ENCODE results near the gene ANKMY1.

- TF ChIP-seq, protein P1, sequence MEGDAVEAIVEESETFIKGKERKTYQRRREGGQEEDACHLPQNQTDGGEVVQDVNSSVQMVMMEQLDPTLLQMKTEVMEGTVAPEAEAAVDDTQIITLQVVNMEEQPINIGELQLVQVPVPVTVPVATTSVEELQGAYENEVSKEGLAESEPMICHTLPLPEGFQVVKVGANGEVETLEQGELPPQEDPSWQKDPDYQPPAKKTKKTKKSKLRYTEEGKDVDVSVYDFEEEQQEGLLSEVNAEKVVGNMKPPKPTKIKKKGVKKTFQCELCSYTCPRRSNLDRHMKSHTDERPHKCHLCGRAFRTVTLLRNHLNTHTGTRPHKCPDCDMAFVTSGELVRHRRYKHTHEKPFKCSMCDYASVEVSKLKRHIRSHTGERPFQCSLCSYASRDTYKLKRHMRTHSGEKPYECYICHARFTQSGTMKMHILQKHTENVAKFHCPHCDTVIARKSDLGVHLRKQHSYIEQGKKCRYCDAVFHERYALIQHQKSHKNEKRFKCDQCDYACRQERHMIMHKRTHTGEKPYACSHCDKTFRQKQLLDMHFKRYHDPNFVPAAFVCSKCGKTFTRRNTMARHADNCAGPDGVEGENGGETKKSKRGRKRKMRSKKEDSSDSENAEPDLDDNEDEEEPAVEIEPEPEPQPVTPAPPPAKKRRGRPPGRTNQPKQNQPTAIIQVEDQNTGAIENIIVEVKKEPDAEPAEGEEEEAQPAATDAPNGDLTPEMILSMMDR (conservative IDR thresholded peaks at IDR 0.05), result no peak
- TF ChIP-seq EZH2 (IDR thresholded peaks at IDR 0.05; ENCODE audit: low read depth), result no peak
These were observed 44.0 kb upstream of the ANKMY1 start for GRCh38 chr2:240601831-240602160.
